Measurements from ENCODE around the gene LCK. TPM values are rescaled to one million over a fixed set of nuclear protein-coding genes. Genes with fewer than 3 reads are reported as not detected.

LCK gene
- total and polyA plus RNA-seq, 2 donors (not counting 1 experiment from before 2014, with no cell fraction given) = 22.3 to 23.8 TPM

DNA sequence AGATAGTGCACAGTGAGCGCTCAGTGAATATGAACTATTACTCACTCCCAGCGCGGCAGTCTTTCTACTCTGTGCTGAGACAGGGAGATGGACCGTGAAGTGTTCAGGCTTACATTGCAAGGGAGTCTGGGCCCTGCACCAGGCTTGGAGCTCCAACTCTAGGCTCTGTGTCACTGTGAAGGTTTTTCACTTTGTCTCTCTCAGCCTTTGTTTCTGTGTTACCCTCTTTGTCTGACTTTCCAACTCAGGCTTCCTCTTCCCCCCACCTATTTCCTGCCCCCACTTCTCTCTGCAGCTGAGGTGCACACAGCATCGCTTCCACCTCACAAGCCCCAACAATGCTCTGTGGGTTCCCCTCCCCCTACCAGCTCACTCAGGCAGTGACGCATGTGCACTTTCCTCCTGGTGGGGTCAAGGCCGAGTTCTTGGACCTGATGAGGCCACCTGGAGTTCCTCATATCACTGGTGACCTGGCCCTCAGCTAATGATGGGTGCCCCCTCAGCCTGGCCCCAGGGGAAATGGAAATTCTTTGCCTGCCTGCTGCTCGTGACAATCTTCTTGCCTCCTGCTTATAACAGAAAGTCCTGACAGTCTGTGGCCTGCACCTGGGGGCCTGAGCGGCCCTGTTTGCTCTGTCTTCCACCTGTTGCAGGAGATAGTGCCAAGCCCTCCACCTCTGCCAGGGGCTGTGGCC lies 1.1 kb upstream of the LCK start:
- Histone ChIP-seq H3K9me3 (ENCODE audit: control extremely low read depth in 1 of 3, control insufficient read depth in 2 of 3, insufficient read depth in 1 of 3, low read length in 2 of 3) (no peaks in the 10 kb centered on the region), H3K4me1 (ENCODE audit: control insufficient read depth in 2 of 2, insufficient read depth in 2 of 2, low read length in 2 of 2) (peaks cover 88 to 91% of the 10 kb centered on the region in 2 donors), H3K36me3 (replicated peaks in 1 of 2; ENCODE audit: control extremely low read depth in 1 of 2, control insufficient read depth in 1 of 2, extremely low read depth in 1 of 2, insufficient read depth in 2 of 2, low read length in 1 of 2) (no peaks in the 10 kb centered on the region), H3K9ac (ENCODE audit: low read length) (peak overlapping the region; percentile 55), H3K27me3 (replicated peaks in 1 of 4; ENCODE audit: control extremely low read depth in 1 of 4, control insufficient read depth in 3 of 4, insufficient read depth in 4 of 4, low read length in 3 of 4) (no peaks in the 10 kb centered on the region), H3K79me2 (ENCODE audit: control insufficient read depth, insufficient read depth, low read length) (peaks cover 32% of the 10 kb centered on the region), H3K27ac (ENCODE audit: low read length in 2 of 2) (peak overlapping the region; percentile 94 to 95), H4K20me1 (ENCODE audit: control insufficient read depth, insufficient read depth, low read length, poor library complexity, severe bottlenecking) (no peaks in the 10 kb centered on the region), H2AFZ (ENCODE audit: insufficient read depth, low read depth, low read length, poor library complexity, severe bottlenecking) (peak overlapping the region; percentile 70), H3K4me3 (ENCODE audit: control extremely low read depth in 1 of 5, extremely low read depth in 1 of 5, insufficient read depth in 1 of 5, low read depth in 2 of 5, low read length in 4 of 5) (peak overlapping the region; percentile 7 to 51 (median 41)), H3K4me2 (replicated peaks; ENCODE audit: low read depth, low read length, poor library complexity, severe bottlenecking) (peak overlapping the region; percentile 78)
- CTCF ChIA-PET = interaction anchor here (0.8 to 6.3 kb wide), 14 partner anchors 11 to 1192 kb away, joined by 3 to 84 read pairs (median 10); partner anchors contain the start of genes HDAC1, KPNA6 and MARCKSL1
- H3K9me3 Mint-ChIP-seq (ENCODE audit: insufficient read depth) = no peaks in the 10 kb centered on the region
- peak overlapping the region; percentile 97 for H3K27ac Mint-ChIP-seq
- POLR2A ChIA-PET = interaction anchor here (0.6 to 4.7 kb wide), 17 partner anchors 9 to 86 kb away, joined by 3 to 60 read pairs (median 4); partner anchors contain the start of genes CCDC28B, HDAC1 and MARCKSL1
- 2% methylated on average over 9 of the region's 9 CpGs for WGBS (ENCODE audit: insufficient coverage)
- H3K27me3 Mint-ChIP-seq = no peaks in the 10 kb centered on the region
- peak; percentile 82 for ATAC-seq (ENCODE audit: low read depth)
- intact Hi-C loops (cut with micrococcal nuclease) = loop anchor here (1.0 to 5.0 kb wide), 7 partner anchors 10 to 143 kb away; partner anchors contain the start of genes HDAC1, KPNA6, MARCKSL1 and TXLNA
- H3K4me3 Mint-ChIP-seq = peak overlapping the region; percentile 78
- DNase-seq = peak; percentile 94
- H3K4me1 Mint-ChIP-seq = peaks cover 77% of the 10 kb centered on the region
- TF ChIP-seq, protein P1, sequence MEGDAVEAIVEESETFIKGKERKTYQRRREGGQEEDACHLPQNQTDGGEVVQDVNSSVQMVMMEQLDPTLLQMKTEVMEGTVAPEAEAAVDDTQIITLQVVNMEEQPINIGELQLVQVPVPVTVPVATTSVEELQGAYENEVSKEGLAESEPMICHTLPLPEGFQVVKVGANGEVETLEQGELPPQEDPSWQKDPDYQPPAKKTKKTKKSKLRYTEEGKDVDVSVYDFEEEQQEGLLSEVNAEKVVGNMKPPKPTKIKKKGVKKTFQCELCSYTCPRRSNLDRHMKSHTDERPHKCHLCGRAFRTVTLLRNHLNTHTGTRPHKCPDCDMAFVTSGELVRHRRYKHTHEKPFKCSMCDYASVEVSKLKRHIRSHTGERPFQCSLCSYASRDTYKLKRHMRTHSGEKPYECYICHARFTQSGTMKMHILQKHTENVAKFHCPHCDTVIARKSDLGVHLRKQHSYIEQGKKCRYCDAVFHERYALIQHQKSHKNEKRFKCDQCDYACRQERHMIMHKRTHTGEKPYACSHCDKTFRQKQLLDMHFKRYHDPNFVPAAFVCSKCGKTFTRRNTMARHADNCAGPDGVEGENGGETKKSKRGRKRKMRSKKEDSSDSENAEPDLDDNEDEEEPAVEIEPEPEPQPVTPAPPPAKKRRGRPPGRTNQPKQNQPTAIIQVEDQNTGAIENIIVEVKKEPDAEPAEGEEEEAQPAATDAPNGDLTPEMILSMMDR (IDR thresholded peaks at IDR 0.05) = no peak
- no peak for TF ChIP-seq EZH2 (IDR thresholded peaks at IDR 0.05; ENCODE audit: borderline replicate concordance, insufficient read depth, low read depth, low read length, poor library complexity, severe bottlenecking)

Measured in B cell (primary cell).